Loucy (cell line): ENCODE results near the gene MCEMP1.

ENCODE experiments used
- H2AFZ ChIP-seq: fragments of 200-600 bp; sonication (generic); 2 replicates; pipeline ENCODE4 v1.6.0; 2016; ENCODE audit warnings: antibody characterized with exemption, mild to moderate bottlenecking, low read length, moderate library complexity
- H3F3A ChIP-seq: fragments of 200-600 bp; 2 replicates; pipeline ENCODE4 v1.6.0; 2016; ENCODE audit warnings: antibody characterized with exemption, low read depth, mild to moderate bottlenecking
- H3K27me3 ChIP-seq: fragments of 200-600 bp; sonication (generic); 2 replicates; pipeline ENCODE4 v1.6.1; 2014; ENCODE audit warnings: low read length, mild to moderate bottlenecking; ENCODE audit not compliant: insufficient read depth, poor library complexity, severe bottlenecking
- H3K36me3 ChIP-seq: fragments of 200-600 bp; sonication (generic); 2 replicates; pipeline ENCODE4 v1.6.1; 2016; ENCODE audit warnings: low read length; ENCODE audit not compliant: insufficient read depth
- H3K4me1 ChIP-seq: fragments of 200-600 bp; sonication (generic); 2 replicates; pipeline ENCODE4 v1.5.1; 2014; ENCODE audit warnings: low read length, mild to moderate bottlenecking; ENCODE audit not compliant: insufficient read depth, poor library complexity, severe bottlenecking
- H3K4me2 ChIP-seq: fragments of 200-600 bp; sonication (generic); 2 replicates; pipeline ENCODE4 v1.6.0; 2014; ENCODE audit warnings: antibody characterized with exemption, low read length, low read depth, mild to moderate bottlenecking; ENCODE audit not compliant: poor library complexity, severe bottlenecking
- H3K4me3 ChIP-seq: fragments of 200-600 bp; sonication (generic); 2 replicates; pipeline ENCODE4 v1.5.1; 2014; ENCODE audit warnings: low read length, mild to moderate bottlenecking, mixed read lengths; ENCODE audit not compliant: poor library complexity, severe bottlenecking
- H3K79me2 ChIP-seq: fragments of 200-600 bp; sonication (generic); 2 replicates; pipeline ENCODE4 v1.6.1; 2014; ENCODE audit warnings: low read length; ENCODE audit not compliant: insufficient read depth
- H3K9ac ChIP-seq: fragments of 200-600 bp; sonication (generic); 2 replicates; pipeline ENCODE4 v1.6.0; 2014; ENCODE audit warnings: mild to moderate bottlenecking, low read depth, low read length, moderate library complexity; ENCODE audit not compliant: poor library complexity, severe bottlenecking
- H3K9me2 ChIP-seq: fragments of 200-600 bp; sonication (generic); replicated peaks from 2 replicates; pipeline ENCODE4 v1.6.1; 2016; ENCODE audit warnings: low read depth, low read length, mixed read lengths
- H3K9me3 ChIP-seq: fragments of 200-600 bp; sonication (generic); 2 replicates; pipeline ENCODE4 v1.6.1; 2014; ENCODE audit warnings: mild to moderate bottlenecking, antibody characterized with exemption, low read length, low read depth; ENCODE audit not compliant: insufficient read depth
- H4K20me1 ChIP-seq: fragments of 200-600 bp; sonication (generic); 2 replicates; pipeline ENCODE4 v1.6.0; 2014; ENCODE audit warnings: antibody characterized with exemption, low read length, mild to moderate bottlenecking; ENCODE audit not compliant: insufficient read depth, poor library complexity, severe bottlenecking
- CTCF ChIP-seq: fragments of 200-600 bp; sonication (generic); conservative IDR thresholded peaks from 2 replicates; pipeline ENCODE4 v1.5.1; 2014; ENCODE audit warnings: mild to moderate bottlenecking, antibody characterized with exemption, low read length
- EZH2phosphoT487 ChIP-seq: fragments of 200-600 bp; IDR thresholded peaks from 2 replicates; pipeline ENCODE4 v1.6.1; 2018; ENCODE audit warnings: antibody characterized with exemption, mild to moderate bottlenecking, moderate library complexity, borderline replicate concordance

Gene MCEMP1

GRCh38 chr19:7644550-7644877, 32.4 kb upstream of the MCEMP1 start:
- Histone ChIP-seq H4K20me1 (no peaks in the 10 kb centered on the region), H3K9me2 (no peaks in the 10 kb centered on the region), H3F3A (no peaks in the 10 kb centered on the region), H3K9ac (no peak overlapping the region), H2AFZ (no peak overlapping the region), H3K4me2 (no peak overlapping the region), H3K27me3 (no peaks in the 10 kb centered on the region), H3K79me2 (no peaks in the 10 kb centered on the region), H3K36me3 (no peaks in the 10 kb centered on the region), H3K4me3 (no peak overlapping the region), H3K9me3 (no peaks in the 10 kb centered on the region), H3K4me1 (no peaks in the 10 kb centered on the region)
- TF ChIP-seq CTCF (no peak), EZH2phosphoT487 (no peak)

GRCh38 chr19:7645163-7645562, 31.7 kb upstream of the MCEMP1 start:
- Histone ChIP-seq H4K20me1 (no peaks in the 10 kb centered on the region), H3K36me3 (no peaks in the 10 kb centered on the region), H3K79me2 (no peaks in the 10 kb centered on the region), H2AFZ (no peak overlapping the region), H3K4me3 (no peak overlapping the region), H3K4me1 (no peaks in the 10 kb centered on the region), H3K9me3 (no peaks in the 10 kb centered on the region), H3K9me2 (no peaks in the 10 kb centered on the region), H3K9ac (no peak overlapping the region), H3F3A (no peaks in the 10 kb centered on the region), H3K4me2 (no peak overlapping the region), H3K27me3 (no peaks in the 10 kb centered on the region)
- TF ChIP-seq CTCF, result no peak
- no peak for TF ChIP-seq EZH2phosphoT487

DNA sequence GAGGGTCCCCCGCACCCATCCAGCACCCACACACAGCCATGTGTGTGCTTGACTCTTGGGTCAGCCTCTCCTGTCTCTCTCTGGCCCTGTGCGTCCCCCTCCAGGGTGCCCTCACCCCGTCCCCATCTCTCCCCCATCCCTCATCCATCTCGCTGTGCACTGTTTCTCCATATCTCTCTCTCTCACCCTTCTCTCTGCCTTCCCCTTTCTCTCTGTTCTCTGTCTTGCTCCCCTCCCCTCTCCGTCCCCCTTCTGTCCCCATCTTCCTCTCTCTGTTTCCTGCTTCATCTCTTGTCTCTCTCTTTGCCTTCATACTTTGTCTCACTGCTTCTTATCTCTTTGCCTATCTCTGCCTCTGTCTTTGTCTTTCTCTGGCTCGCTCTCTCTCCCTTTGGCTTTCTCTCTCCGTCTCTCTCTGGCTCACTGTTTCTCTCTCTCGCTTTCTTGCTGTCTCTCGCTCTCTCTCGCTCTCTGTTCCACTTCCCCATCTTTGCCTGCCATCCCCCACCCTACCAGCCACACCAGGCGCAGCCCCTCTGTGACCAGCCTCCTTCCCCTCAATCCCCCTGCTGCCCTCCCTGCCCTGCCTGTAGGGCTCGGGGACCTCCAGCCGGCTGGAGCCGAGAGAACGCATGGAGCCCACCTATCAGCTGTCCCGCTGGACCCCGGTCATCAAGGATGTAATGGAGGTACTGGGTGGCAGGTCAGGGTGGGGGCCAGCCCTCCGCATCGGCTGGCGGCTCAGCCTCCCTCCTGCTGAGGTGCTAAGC, 31.0 kb upstream of the MCEMP1 start:
- no peaks in the 10 kb centered on the region for H3K4me1 ChIP-seq
- no peak overlapping the region for H2AFZ ChIP-seq
- H4K20me1 ChIP-seq, result no peaks in the 10 kb centered on the region
- no peak overlapping the region for H3K9ac ChIP-seq
- H3K9me3 ChIP-seq, result no peaks in the 10 kb centered on the region
- H3K4me3 ChIP-seq, result no peak overlapping the region
- no peaks in the 10 kb centered on the region for H3K9me2 ChIP-seq
- no peaks in the 10 kb centered on the region for H3K36me3 ChIP-seq
- no peaks in the 10 kb centered on the region for H3K27me3 ChIP-seq
- TF ChIP-seq EZH2phosphoT487 (no peak), CTCF (no peak)
- H3K4me2 ChIP-seq, result no peak overlapping the region
- no peaks in the 10 kb centered on the region for H3K79me2 ChIP-seq
- H3F3A ChIP-seq, result no peaks in the 10 kb centered on the region
